ENCODE data around the gene SLC37A3.

The SLC37A3 gene

DNA sequence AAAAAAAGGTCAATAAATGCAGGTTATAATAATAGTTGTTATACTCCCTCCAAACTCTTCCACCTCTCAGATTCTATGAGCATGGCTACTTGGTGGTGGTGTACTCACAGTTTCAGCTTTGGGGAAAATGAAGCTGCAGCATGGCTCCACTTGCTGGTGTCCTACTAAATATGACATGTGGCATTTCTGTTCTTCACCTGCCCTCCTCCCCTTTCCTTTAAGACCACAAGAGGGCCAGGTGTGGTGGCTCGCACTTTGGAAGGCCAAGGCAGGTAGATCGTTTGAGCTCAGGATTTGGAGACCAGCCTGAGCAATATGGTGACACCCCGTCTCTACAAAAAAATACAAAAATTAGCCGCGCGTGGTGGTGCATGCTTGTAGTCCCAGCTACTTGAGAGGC lies 101.1 kb downstream of the SLC37A3 start:
- in situ Hi-C loops (cut with HindIII; ENCODE audit: low pct_ligation_motif_present, low sequenced_read_pairs): no loop called here
- H3K36me3 ChIP-seq (replicated peaks): no peaks in the 10 kb centered on the region
- DNase-seq: no peak

DNA sequence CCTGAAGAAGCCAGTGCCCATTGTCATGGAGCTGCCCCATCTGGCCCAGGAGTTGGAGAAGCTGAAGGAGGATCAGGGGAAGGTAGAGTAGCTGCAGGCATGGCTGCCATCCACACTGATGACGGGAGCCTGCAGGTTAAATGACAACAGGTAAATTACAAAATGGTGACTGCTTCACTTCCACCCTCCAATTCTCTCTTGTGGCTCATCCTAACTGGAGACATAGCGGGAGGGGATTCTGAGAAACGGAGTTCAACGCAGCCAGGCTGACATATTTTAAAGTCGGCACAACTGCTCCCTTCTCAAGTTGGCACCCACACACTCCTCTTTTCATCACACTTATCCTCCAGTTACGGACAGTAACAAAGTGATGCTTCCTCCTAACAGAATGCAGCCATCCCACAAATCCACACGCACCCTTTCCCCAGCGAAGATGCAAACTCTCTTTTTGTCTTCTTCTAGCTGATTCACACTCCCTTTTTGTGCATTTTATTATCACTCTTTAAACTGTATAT lies 103.0 kb downstream of the SLC37A3 start:
- in situ Hi-C loops (cut with HindIII; ENCODE audit: low pct_ligation_motif_present, low sequenced_read_pairs): no loop called here

More for the DNA sequence above, 101.1 kb downstream of the SLC37A3 start:
- Histone ChIP-seq H3K27me3 (replicated peaks) (no peaks in the 10 kb centered on the region), H3K27ac (no peak overlapping the region), H3K4me3 (ENCODE audit: low read depth, low read length) (no peak overlapping the region)
- TF ChIP-seq, protein P1, sequence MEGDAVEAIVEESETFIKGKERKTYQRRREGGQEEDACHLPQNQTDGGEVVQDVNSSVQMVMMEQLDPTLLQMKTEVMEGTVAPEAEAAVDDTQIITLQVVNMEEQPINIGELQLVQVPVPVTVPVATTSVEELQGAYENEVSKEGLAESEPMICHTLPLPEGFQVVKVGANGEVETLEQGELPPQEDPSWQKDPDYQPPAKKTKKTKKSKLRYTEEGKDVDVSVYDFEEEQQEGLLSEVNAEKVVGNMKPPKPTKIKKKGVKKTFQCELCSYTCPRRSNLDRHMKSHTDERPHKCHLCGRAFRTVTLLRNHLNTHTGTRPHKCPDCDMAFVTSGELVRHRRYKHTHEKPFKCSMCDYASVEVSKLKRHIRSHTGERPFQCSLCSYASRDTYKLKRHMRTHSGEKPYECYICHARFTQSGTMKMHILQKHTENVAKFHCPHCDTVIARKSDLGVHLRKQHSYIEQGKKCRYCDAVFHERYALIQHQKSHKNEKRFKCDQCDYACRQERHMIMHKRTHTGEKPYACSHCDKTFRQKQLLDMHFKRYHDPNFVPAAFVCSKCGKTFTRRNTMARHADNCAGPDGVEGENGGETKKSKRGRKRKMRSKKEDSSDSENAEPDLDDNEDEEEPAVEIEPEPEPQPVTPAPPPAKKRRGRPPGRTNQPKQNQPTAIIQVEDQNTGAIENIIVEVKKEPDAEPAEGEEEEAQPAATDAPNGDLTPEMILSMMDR (IDR thresholded peaks at IDR 0.05; ENCODE audit: low read depth, low read length, missing control alignments): no peak

DNA sequence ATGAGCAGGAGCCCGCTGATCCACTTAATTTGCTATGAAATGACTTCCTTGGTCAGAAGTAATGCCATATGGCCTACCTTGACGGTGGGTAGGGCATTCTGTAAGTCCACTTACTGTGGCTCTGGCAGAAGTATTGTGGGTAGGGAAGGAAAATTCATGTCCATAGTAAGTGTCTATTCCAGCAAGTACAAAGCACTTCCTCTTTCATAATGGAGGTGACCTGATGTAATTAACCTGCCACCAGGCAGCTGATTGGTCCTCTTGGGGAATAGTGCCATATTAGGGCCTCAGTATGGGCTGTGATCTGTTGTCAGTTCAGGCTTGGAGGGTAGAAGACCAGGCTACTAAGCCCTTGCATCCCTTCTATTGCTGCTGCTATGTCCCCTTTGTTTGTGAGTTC lies 103.9 kb downstream of the SLC37A3 start:
- H3K27ac ChIP-seq: no peak overlapping the region
- TF ChIP-seq, protein P1 (IDR thresholded peaks at IDR 0.05; ENCODE audit: low read depth, low read length, missing control alignments): no peak
- H3K4me3 ChIP-seq (ENCODE audit: low read depth, low read length): no peak overlapping the region
- H3K36me3 ChIP-seq (replicated peaks): no peaks in the 10 kb centered on the region
- no peaks in the 10 kb centered on the region for H3K27me3 ChIP-seq (replicated peaks)
- no peak for DNase-seq
- in situ Hi-C loops (cut with HindIII; ENCODE audit: low pct_ligation_motif_present, low sequenced_read_pairs): no loop called here

More for the DNA sequence above, 103.0 kb downstream of the SLC37A3 start:
- DNase-seq: no peak
- Histone ChIP-seq H3K27ac (no peak overlapping the region), H3K36me3 (replicated peaks) (no peaks in the 10 kb centered on the region), H3K4me3 (ENCODE audit: low read depth, low read length) (no peak overlapping the region), H3K27me3 (replicated peaks) (no peaks in the 10 kb centered on the region)
- TF ChIP-seq, protein P1 (IDR thresholded peaks at IDR 0.05; ENCODE audit: low read depth, low read length, missing control alignments): no peak

DNA sequence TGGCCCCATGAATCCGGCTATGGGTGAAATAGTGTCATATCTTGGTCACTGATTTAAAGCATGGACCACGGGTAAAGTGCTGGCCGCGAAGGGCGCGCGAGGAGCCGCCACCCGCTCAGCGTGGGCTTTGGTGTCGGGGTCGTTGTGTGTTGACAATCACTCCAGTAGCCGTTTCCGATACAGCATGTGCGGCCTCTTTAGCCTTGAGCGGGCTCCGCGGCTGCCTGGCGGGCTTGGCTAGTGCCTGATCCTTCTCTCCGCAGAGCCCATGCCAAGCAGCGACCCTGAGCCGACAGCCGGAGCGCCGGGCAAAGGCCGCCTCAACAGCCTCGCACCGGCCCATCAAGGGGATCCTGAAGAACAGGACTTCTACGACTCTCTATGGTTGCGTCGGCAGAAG lies 105.9 kb downstream of the SLC37A3 start:
- no peak overlapping the region for H3K4me3 ChIP-seq (ENCODE audit: low read depth, low read length)
- TF ChIP-seq, protein P1 (IDR thresholded peaks at IDR 0.05; ENCODE audit: low read depth, low read length, missing control alignments): no peak
- no peak for DNase-seq
- no peaks in the 10 kb centered on the region for H3K36me3 ChIP-seq (replicated peaks)
- no peak overlapping the region for H3K27ac ChIP-seq
- in situ Hi-C loops (cut with HindIII; ENCODE audit: low pct_ligation_motif_present, low sequenced_read_pairs): no loop called here
- no peaks in the 10 kb centered on the region for H3K27me3 ChIP-seq (replicated peaks)

DNA sequence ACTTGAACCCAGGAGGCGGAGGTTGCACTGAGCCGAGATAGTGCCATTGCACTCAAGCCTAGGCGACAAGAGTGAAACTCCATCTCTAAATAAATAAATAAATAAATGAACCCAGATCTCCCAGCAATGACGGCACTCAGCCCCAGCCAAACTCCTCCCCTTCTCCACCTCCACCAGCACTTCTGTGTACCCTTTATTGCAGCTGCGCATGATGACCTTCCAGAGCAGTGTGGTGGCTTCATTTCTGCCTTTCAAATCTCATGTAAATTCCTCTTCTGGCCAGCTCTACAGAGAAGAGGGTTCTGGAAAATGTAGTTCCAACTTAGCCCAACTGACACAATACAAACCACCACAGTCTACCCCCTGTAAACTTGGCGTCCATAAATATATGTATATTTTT lies 108.5 kb downstream of the SLC37A3 start:
- Histone ChIP-seq H3K36me3 (replicated peaks) (no peaks in the 10 kb centered on the region), H3K4me3 (ENCODE audit: low read depth, low read length) (no peak overlapping the region), H3K27ac (no peak overlapping the region), H3K27me3 (replicated peaks) (no peaks in the 10 kb centered on the region)
- in situ Hi-C loops (cut with HindIII; ENCODE audit: low pct_ligation_motif_present, low sequenced_read_pairs): no loop called here
- no peak for DNase-seq
- TF ChIP-seq, protein P1 (IDR thresholded peaks at IDR 0.05; ENCODE audit: low read depth, low read length, missing control alignments): no peak

DNA sequence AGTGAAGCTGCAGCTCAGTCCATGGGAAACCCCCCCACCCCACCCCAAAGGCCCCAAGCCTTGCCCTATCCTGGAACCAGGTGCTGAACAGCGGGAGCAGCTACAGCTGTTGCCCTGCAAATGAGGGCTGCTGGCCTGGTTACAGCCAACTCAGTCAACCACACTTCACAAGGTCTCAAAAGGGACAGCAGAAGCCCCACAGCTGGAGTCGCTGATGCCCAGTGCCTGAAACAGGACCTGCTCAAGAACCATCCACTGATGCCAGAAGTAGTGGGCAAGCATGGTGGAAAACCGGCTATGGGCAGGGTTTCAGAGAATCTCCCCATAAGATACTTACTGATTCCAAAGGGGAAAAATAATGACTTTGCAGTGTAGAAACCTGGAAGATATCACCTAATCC lies 110.3 kb downstream of the SLC37A3 start:
- TF ChIP-seq, protein P1 (IDR thresholded peaks at IDR 0.05; ENCODE audit: low read depth, low read length, missing control alignments): no peak
- no peaks in the 10 kb centered on the region for H3K36me3 ChIP-seq (replicated peaks)
- H3K27me3 ChIP-seq (replicated peaks): no peaks in the 10 kb centered on the region
- no peak overlapping the region for H3K27ac ChIP-seq
- DNase-seq: no peak
- H3K4me3 ChIP-seq (ENCODE audit: low read depth, low read length): no peak overlapping the region
- in situ Hi-C loops (cut with HindIII; ENCODE audit: low pct_ligation_motif_present, low sequenced_read_pairs): no loop called here

All from brain microvascular endothelial cell (primary cell).